Measurements from ENCODE around the gene PIPOX.

DNA sequence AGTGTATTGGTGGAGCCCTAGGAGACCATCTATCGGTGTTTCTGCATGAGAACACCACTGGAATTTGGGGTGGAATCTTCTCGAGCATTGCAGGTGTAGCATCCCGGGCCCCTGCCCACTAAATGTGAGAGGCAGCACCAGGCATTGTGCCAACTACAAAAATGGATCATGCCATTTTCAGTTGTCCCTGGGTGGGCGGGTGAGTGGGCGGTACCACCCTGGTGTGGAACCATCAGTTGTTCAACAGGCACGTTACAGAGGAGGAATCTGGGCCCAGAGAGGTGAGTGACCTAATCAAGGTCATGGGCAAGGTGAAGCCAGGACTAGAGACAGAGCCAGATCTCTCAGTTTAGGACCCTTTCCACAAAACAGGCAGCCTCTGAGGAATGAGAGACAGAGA, 8.8 kb downstream of the PIPOX start:
- TF ChIP-seq EZH2 (IDR thresholded peaks at IDR 0.05; ENCODE audit: insufficient read depth, poor library complexity, severe bottlenecking), result no peak
- TF ChIP-seq EZH2phosphoT487 (IDR thresholded peaks at IDR 0.05; ENCODE audit: insufficient read depth, low read depth), result no peak
